ENCODE measurements around the gene SKI.
A peak's percentile ranks its signal among the peaks of the same experiment; 100 is the strongest.
"Not testable (repeated sequence)": the region's sequence is repeated elsewhere in the genome, so short reads cannot be mapped to it uniquely, and the experiment has no call there.

Gene SKI

DNA sequence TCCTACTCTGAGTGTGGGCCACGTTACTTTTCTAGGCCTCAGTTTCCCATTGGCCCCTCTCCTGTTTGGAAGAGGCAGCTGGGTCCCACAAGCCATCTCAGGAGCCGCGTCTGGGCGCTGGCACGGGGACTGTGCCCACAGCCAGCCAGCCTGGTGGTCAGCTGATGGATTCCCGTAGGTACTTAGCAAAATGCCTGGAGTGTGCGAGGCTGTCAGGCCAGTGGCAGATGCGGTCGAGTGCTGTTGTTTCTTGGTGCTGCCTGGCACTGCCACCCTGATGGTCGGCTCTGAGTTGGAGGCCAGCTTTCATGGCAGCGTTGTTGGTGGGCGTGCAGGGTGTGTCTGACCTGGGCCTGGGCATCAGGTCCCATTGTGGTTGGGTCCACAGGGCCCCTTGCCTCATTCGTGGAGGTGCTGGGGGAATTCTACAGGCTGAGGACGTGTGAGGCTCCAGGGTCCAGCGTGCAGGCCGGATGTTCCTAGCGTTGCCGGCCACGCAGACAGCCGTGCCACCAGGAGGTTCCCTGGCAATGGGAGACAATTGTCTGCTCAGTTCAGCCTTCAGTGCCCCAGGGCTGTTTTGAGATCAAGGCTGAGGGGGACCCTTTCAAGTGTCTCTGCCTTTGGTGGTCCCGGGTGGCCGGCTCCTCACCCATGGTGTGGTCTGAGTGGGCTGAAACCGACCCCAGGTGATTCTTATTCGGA, 20.9 kb downstream of the SKI start:
- DNase-seq, result no peak

DNA sequence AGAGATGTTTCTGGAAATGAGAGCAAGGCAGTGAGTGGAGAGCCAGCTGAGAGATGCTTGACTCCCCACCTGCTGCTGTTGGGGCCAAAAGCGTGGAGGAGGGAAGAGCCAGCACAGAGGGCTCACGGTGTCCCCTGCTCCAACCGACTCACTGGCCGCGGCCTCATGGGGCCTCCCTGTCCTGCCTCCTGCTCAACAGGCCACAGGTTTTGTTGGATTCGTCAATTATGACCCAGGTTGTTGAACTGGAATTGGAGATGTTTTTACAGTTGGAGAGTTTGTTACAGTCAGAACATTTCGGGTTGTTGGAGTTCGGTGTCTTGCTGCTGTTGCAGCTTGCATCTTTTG, 21.4 kb downstream of the SKI start:
- no peak for DNase-seq

DNA sequence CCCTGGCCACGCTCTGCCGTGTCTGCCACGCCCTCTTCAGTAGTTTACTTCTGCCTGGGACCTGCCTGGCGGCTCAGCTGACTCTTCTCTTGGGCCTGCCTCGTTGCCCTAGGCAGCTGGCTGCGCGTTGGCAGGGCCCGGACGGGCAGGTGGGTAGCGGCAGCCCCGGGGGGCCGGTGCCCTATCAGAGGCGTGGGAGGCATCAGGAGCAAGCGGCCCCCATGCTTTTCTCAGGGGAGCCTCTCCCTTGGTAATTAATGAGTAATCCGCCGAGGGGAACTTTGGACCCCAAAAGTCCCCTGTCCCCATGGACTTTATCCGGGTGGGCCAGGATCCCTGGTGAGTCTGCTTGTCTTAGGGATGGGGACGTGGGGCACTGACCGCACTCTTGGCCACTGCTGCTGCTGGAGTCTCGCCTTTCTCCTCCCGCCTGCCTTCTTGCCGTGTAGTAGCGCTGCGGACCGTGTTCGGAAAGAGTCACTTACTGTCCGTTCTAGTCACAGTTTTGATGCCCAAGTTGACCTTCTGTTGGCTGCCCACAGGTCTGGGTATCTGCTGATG, 22.7 kb downstream of the SKI start:
- no peak for DNase-seq

DNA sequence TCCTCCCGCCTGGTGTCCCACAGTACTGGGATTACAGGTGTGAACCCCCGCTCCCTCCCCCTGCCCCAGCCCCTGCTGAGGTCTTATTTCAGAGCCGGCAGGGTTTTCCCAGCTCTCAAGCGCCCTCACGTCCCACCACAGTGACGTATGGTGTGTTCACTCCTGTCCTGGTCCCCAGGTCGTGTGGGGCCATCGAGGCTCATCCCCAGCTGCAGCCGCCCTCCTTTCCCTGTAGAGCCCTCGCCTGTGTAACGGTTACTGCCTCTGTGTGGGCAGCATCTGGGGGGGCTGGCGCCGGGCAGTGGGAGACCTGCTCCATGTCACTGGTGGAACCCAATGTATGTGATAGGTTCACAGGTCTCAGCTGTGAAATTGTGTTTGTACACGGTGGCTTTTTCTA, 23.2 kb downstream of the SKI start:
- DNase-seq, result no peak

DNA sequence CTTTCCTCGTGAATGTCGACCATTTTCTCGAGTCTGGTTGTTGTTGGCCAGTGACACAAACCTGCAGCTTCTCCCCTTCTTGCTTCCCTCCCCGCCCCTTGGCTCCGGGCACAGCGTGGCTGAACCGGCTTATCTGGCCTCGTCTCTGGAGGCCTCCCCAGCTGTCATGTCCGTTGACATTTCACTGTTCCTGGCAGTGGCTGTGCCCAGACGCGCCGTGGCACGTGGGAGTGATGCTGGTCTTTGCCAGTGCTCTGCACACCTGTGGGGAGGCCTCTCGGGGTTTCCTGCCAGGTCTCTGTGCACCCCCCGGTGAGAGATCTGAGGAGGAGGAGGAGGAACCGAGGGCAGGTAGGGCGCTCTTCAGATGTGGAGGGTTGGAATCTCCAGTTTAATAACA, 23.7 kb downstream of the SKI start:
- DNase-seq, result no peak

DNA sequence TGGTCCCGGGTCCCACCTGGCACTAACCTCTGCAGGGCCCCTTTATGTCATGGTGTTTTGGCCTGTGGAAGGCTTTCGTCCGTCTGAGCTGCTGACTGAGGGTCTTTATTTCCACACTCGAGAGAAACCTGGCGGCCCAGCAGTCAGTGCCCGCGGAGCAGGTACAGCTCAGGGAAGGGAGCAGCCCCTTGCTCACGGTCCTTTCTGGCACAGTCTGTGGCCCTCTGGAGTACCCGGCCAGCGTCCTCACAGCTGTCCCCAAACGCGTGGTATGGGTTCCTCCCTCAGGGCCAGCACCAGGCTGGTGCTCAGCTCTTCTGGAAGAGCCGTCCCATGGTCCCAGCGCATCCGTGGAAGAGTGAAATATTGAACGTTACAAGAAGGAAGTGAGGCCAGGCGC, 24.3 kb downstream of the SKI start:
- DNase-seq, result no peak

DNA sequence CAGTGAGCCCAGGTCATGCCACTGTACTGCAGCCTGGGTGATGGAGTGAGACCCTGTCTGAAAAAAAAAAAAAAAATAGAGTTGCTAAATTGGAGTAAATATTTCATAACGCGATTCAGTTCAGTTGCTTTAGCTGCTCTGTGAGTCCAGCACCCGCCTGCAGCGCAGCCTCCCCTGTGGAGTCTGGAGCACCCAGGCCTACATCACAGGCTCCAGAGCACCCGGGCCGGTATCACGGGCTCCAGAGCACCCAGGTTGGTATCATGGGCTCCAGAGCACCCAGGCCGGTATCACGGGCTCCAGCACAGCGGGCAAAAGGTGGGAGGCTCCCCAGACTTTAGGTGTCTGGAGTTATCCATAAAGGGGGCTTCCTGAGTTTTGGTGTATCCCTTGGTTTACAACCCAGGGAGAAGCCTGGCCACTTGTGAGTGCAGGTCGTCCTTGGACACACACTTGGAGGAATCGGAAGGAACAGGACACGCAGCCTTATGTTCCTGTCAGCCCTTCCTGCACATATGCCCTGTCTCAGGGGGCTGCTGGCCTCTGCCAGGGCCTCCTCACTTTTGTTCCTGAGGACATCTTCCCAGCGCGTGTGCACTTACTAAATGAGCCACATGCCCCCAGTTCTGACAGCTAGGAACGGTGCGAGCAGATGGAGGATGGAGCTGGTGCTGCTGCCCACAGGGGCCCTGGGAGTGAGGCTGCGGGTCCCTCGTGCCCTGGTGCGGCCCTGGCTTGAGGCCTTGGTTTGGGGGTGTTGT, 25.1 kb downstream of the SKI start:
- DNase-seq, result no peak

DNA sequence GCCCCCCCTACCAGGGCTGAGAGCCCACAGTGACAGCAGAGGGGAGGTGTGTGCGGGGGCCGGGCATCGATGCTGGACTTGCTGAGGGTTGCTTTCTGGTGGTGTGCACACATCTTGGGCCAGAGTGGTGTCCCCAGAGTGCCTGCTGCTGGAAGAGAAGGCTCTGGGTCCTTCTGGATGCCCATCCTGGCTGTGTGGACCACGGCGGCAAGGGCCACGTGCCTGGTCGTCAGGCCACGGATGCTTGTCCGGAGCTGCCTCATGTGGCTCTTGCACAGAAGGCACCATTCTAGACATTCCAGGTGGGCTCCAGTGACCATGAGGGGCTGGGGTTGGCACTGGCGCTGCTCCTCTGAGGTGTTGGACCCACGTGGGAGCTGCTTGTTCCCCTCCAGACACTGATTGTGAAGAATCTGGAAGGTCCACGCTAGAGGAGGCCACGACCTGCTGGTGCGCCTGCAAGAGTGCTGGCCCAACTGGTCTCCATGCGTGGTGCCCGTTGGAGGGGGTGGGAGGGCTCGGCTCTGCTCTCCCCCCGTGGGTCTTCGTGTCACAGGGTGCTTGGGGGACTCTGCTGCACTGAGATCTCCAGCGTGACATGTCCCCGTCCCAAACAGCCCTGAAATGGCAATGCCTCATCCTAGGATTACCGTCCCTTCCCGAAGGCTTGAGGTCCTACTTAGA, 25.8 kb downstream of the SKI start:
- no peak for DNase-seq

DNA sequence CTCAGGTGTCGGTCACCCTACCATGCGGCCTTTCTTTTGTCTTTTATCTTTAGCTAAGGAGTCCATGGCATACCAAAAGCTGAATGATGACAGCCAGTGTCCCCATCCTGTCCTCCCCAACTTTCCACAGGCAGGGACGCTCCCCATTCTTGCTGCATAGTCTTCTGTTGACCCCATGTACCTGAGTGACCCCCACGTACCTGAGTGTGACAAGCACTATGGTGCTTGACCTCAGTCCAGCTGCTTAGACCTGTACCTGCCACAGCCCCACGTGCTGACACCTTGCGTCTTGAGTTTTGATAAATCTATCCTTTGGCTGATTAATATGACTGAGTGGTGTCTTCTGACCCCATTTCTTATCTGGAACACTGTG, 26.9 kb downstream of the SKI start:
- no peak for DNase-seq

DNA sequence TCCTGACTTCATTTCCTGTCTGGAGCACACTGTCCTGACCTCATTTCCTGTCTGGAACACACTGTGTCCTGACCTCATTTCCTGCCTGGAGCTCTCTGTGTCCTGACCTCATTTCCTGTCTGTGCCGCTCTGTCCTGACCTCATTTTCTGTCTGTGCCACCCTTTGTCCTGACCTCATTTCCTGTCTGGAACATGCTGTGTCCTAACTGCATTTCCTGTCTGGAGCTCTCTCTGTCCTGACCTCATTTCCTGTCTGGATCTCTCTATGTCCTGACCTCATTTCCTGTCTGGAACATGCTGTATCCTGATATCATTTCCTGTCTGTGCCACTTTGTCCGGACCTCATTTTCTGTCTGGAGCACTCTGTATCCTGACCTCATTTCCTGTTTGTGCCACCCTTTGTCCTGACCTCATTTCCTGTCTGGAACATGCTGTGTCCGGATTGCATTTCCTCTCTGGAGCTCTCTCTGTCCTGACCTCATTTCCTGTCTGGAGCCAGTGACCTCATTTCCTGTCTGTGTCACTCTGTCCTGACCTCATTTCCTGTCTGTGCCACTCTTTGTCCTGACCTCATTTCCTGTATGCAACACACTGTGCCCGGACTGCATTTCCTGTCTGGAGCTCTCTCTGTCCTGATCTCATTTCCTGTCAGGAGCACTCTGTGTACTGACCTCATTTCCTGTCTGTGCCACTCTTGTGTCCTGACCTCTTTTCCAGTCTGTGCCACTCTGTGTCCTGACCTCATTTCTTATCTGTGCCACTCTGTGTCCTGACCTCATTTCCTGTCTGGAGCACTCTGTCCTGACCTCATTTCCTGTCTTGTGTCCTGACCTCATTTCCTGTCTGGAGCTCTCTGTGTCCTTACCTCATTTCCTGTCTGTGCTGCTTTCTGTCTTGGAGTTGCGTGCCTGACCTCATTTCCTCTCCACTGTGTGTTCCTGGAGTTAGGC, 27.6 kb downstream of the SKI start:
- DNase-seq, result no peak

DNA sequence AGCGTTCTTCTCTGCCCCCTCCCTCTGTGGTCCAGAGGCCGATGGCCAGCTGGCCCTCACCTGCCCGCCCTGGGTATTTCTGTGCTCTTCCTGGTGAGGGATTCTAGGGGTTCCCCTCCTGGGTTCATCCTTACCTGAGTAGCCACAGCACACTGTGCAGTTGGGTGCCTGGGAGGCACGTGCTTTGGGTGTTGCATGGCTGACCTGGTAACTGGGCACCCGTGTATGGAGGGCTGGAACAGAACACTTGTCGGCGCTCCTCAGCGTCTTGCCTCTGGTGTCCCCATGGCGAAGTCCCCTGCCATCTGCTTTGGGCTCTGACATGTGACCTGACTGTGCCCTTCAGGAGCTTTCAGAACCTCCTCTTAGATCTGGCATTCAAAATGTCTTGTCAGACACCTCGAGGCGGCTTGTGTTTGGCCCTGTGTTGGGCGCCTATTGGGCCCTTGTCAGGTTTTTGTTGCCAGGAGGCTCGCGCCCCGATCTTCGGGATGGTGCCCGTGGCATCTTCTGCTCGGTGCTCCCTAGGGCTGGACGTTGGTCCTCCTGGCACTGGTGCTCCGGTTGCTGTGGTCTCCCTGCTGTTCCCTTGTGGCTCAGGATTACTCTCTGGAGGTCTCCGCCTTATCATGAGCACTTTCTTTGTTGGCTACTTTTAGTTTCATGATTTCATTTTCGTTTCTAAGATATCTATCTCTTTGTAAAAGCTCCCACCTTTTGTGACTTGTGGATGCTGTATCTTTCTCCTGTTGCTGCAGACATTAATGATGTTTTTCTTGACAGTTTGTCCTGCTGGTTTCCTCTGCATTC, 28.5 kb downstream of the SKI start:
- DNase-seq, result no peak

DNA sequence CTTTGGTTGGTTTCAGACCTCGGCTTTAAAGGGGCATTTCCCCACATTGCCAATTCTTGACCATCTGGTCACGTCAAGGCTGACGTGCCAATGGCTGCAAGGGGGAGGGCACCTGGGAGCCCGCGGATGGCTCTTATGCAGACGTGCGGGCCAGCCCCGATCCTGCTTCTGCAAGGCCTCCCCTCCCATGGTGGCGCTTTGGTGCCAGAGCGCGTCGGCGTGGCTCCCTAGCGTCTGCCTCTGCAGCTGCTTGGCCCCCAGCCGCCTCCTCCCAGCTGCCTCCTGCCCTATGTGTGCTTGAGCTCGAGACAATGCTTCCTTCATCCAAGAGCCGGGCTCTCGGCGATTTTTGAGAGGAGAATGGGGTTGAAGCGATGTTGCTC, 29.1 kb downstream of the SKI start:
- DNase-seq, result peak; percentile 73

DNA sequence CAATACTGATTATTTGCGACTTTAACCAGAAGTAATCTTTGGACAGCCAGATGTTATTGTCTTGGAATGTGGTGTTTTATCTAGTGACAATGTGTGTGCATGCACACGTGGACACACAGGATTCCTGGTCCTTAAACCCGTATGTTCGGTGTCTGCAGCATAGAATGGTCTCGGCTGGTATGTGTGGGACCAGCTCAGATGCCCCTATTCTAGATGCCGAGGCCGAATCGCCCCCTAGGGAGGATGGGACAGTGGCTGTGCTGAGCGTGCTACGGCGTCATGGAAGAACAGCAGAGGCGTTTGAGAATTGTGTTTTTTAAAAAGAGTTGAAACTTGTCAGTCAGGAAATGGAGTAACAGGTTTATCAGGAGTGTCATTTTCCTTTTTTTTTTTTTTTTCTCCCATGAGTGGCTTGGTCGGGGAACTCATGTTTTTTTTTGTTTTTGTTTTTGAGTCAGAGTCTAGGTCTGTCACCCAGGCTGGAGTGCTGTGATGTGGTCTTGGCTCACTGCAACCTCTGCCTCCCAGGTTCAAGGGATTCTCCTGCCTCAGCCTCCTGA, 30.1 kb downstream of the SKI start:
- DNase-seq, result no peak

DNA sequence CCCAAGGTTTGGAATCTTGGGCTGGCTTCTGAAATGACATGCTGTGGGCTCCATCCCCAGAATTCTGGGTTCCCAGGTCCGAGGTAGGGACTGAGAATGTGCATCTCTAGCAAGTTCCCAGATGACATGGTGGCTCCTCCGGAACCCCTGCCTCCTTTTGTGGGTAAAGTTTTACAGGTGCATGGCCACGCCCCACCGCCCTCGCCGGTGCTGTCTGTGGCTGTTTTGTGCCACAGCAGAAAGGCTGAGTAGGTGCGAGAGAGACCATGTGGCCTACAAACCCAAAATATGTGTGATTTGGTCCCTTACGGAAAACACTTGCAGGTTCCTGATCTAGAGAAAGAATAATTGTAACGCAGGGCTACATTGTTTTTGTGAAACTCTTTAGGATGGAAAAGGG, 30.9 kb downstream of the SKI start:
- no peak for DNase-seq

DNA sequence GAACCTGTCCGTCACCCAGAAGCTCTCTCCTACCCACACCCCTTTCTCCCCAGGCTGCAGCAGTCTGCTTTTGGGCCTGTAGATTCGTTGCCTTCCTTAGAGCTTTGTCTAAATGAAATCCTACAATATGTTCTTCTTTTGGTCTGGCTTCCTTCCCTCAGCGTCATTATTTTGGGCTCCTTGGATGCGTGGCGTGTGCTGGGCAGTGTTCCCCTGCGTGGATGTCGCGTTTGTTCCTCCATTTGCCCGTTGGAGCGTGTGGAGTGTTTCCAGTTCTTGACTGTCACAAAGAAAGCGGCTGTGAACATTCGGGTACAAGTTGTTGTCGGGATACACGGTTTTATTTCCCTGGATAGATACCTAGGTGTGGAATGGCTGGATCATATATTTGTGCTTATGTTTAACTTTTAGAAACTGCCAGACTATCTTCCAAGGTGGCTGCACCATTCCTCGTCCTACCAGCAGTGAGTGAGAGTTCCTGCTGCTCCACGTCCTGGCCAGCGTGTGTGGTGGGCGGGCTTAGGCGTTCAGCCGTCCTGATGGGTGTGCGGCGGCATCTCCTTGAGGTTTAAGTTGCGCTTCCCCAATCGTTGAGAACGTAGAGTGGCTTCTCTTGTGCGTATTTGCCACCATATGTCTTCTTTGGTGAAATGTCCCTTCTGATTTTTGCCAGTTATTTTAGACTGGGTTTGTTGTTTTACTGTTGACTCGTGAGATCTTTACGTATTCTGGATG, 31.7 kb downstream of the SKI start:
- no peak for DNase-seq

DNA sequence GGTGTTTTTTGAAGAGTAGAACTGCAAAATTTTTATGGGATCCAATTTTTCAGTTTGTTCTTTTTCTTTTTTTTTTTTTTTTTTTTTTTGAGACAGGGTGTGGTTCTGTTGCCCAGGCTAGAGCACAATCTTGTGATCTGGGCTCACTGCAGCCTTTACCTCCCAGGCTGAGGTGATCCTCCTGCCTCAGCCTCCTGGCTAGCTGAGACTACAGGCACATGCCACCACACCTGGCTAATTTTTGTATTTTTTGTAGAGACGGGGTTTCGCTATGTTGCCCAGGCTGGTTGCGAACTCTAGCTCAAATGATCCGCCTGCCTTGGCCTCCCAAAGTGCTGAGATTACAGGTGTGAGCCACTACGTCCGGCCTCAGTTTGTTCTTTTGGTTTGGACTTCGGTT, 32.4 kb downstream of the SKI start:
- not testable (repeated sequence) for DNase-seq

DNA sequence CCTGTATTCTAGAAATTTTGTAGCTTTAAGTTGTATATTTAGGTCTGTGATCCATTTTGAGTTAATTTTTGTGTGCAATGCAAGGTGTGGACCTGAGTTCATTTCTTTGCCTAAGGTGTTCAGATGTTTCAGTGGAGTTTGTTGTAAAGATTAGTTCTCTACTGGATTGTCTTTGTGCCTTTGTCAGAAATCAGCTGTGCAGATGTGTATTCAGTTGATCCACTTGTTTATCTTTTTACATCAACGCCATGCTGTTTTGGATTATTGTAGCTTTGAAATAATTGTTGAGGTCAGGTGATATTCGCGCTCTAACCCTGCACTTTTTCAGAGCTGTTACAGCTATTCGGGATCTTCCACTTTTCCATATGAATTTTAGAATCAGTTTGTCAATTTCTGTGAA, 32.8 kb downstream of the SKI start:
- no peak for DNase-seq

DNA sequence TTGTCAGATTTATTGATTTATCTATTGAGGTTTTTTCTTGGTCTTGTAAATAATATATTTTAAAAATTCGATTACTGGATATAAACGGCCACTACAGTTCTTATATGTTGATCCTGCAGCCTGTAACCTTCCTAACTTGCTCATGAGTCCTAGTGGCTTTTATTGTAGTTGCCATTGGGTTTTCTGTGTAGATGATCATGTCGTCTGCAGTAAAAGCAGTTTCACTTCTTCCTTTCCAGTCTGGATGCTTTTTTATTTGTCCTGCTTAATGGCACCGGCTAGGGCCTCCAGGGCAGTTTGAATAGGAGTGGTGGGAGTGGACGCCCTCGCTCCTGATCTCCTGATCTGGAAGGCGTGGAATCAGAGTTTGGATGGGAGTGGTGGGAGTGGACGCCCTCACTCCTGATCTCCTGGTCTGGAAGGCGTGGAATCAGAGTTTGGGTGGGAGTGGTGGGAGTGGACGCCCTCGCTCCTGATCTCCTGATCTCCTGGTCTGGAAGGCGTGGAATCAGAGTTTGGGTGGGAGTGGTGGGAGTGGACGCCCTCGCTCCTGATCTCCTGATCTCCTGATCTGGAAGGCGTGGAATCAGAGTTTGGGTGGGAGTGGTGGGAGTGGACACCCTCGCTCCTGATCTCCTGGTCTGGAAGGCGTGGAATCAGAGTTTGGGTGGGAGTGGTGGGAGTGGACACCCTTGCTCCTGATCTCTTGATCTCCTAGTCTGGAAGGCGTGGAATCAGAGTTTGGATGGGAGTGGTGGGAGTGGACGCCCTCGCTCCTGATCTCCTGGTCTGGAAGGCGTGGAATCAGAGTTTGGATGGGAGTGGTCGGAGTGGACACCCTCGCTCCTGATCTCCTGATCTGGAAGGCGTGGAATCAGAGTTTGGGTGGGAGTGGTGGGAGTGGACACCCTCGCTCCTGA, 33.6 kb downstream of the SKI start:
- DNase-seq, result not testable (repeated sequence)

DNA sequence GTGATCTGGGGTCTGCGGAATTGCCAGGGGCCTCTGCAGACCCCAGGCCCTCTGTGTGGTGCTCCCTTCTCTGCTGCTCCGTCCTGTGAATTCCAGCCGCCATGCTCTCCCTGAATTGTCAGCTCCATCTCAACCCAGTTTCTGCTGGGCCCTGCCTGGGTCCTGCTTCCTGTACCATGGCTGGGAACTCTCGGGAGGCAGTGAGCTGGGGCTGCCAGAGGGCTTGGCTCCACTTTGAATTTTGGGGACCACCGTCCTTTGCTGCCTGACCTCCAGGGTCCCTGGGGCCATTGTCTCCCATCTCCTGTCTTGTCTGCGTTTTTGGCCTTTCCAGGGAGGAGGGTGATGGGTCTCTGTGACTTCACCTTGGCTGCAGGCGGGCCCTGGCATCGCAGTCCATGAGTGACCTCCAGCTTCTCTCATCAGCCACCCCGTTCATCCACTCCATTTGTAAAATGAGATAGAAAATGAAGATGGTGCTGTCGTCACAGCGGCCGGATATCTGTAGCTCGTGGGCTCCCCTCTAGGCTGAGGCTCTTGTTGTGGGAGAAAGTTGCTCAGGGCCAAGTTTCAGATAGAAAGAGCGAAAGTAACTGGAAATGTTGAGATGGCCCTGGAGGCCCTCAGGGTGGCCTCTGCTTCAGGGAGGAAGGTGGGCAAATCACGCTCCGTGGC, 38.3 kb downstream of the SKI start:
- DNase-seq, result no peak
